HG02973 (cell line): ENCODE results near the gene PI4KB.

Experiments
- ATAC-seq: cut with Tn5 transposase; IDR thresholded peaks from one replicate; pipeline ENCODE4 v1.9.1; 2021; ENCODE audit warnings: moderate library complexity; ENCODE audit not compliant: unreplicated experiment

PI4KB gene

DNA sequence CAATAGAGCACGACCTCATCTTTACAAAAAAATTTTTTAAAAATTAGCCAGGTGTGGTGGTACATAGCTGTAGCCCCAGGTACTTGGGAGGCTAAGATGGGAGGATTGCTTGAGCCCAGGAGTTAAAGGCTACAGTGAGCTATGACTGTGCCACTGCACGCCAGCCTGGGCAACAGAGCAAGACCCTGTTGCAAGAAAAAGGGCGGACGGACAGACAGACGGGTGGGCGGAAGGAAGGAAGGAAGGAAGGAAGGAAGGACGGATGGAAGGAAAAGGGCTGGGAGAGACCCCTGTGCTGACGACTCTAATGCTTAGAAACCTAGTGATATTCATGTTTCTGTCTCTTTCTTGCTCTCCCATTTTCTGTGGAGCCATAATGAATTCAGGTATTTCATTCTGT lies 14.4 kb downstream of the PI4KB start:
- ATAC-seq = no peak

DNA sequence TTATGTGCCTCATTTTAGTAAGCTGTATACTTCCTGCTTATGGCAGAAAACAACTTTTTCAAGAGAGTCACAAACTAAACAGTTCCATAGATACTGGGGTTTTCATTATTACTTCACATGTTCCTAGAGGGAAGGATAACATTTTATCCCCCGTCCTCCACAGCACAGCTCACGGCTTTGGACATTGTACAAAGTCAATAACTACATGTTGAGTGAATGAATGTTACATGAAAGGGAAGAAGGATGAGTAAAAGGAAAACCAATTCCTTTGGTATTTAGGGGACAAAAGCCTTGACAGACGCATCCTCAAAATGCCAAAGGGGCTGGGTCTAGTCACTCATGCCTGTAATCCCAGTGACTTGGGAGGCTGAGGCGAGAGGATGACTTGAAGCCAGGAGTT lies 14.8 kb downstream of the PI4KB start:
- no peak for ATAC-seq

DNA sequence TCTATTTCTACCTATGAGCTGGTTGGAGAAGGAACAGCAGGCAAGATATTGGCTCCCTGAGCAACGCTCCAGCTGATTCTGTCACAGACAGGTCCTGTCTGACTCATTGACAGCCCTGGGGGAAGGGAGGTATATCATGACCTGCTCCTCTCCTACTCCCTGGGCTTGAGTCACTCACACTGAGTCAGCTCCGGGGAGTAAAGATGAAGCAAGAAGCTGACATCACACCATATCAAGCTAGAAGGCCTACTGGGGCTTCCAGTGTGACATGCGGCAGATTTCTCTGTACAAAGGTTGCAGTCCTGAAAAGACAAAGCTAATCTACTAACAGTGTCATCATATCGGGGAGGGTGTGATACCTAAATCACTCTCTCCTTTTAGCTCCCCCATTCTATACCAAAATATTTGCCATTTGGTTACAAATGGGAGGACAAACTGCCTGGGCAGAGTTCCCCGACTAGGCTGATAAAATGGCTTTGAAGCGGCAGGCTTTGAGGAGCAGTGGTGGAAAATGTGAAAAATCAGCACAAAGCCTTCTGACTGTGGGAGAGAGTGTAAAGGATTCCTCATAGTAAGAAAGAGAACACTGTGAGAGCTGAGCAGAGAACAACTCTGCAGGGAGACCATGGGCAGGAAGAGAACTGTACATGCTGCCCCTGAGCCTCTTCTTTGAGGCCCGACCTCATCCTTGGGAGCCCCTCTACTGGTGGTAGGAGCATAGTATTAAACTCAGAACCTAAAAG lies 15.5 kb downstream of the PI4KB start:
- no peak for ATAC-seq

DNA sequence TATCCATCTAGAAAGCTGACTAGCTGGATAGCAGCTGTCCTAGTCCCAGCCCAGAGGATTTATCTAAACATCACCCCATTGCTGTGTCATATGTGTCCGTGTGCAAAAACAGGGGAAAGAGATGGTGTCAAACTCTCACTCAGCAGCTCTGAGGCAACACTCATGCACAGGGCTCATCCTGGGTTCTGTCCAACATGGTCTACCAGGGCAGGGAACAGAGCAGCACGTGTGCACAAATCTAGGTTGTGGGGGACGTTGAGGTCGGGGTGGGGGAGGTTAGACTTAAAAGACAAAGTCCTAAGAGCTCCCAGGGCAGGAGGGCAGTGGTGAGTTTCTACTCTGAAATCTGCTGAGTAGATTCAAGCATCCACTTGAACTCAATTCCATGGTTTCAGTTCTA lies 16.2 kb downstream of the PI4KB start:
- no peak for ATAC-seq

DNA sequence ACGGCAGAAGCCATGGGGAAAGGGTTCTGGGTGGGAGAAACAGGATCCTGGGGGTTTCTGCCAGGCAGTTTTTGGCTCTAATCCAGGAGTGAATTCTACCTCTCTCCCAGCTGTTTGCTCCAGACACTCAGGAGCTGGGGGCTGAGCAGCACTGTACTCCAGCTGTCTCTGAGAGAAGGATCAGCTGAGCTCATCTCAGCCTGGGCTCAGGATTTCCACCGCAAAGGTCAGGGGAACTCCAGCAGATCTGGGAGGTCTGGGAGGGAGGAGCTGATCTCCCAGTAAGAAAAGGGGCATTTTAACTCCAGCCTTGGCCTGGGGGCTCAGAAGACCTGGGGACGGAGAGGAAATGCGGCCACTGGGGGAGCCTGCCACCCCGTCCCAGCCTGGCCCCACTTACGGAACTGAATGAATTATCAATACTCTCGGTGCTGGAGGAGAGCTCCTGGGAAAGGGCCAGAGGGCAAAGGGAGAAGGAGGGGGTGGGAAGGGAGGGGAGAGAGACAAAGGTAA lies 17.3 kb downstream of the PI4KB start:
- no peak for ATAC-seq

DNA sequence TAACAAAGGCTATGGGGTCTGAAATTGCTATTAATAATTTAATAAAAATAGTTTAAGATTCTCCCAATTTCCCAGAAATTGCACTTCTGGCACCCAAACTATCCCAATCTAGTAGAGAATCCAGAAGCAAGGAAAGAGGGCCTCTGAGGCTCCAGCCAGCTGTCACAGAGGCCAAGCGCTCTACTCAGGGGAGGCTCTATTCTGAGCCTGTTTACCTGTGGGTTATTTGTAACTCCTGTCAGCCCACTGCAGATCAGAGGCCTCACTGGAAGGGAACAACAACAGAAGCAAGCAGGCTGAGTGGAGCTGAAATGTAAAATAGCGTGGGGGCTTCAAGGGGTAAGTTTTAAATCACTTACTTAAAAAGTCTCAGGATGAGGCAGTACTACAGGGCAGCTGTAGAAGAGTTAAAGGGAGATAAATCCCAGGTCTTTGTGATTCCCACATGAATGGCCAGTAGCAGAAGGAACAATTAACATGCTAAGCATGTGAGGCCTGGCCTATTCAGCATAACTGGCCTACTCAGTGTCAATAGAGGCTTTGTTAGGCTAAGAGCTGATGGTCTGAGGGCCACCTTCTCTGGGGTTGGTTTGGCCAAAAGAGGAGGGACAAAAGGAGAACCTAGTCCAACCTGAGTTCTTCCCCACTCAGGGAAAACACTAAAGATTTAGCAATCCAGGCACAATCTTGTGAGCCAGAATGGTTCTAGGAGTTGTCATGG lies 32.3 kb downstream of the PI4KB start:
- ATAC-seq = no peak

DNA sequence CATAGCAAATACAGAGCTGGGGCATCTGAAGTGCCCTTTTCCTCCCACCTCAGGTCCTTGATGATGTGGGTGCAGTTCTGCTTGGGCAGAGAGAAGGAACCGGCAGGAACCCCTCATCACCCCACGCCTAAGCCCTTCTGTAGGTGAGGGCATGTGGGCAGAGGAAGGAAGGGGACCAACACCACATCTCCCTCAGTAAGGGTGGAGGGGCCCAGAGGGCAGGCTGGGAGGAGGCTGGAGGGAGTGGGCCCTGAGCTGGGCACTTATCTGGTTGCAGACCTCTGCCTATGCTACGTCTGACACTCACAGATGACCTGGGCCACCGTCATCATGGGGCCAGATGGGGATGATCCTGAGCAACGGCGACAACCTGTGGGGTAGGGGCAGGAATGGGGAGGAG lies 34.1 kb downstream of the PI4KB start:
- no peak for ATAC-seq

DNA sequence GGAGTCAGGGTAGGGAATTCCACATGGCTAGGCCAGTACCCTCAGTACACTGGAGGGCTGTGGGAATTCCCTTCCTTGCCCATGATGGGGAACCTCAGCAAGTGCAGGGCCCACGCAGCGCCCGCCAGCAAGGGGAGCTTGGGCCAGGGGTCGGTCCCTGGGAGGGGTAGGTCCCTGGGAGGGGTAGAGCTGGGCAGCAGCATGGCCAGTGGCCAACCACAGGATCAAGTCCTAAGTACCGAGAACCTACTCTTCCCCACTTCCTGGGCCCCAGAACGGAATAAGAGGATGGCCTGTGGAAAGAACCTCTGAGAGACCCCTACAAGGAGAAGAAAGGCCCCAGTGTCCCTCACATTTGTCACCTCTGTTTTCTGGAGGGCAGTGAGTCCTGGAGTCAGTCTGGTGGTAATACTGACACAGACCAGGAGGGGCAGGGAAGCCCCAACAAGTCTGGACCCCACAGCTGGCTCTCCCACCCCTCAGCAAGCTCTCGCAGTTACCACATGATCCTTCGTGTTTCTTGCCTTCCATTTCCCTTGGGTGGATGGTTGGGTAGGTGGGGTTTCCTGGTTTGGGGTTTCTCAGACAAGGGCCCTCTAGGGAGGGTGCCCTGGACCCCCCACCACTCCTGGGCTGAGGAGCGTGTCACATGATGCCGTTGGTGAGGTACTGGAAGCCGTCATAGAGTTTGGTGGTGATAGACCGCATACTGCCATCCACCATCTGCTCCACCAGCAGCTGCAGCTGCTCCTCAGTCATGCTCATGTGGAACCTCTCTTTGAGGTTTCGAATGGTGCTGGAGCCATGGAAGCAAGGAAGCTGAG lies 34.8 kb downstream of the PI4KB start:
- ATAC-seq = no peak

DNA sequence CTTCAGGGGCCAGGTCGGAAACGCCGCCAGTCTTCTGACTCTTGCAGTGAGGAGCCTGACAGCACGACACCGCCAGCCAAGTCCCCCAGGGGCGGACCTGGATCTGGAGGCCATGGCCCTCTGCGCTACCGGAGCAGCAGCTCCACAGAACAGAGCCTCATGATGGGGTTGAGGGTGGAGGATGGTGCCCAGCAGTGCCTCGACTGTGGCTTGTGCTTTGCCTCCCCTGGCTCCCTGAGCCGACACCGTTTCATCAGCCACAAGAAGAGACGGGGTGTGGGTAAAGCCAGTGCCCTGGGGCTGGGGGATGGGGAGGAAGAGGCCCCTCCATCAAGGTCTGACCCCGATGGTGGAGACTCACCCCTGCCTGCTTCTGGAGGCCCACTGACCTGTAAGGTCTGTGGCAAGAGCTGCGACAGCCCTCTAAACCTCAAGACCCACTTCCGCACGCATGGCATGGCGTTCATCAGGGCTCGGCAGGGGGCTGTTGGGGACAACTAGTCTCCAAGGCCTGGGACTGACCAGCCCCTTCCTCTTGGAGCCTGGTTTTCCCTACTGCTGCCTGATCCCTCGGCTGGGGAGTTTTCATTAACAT lies 36.4 kb downstream of the PI4KB start:
- ATAC-seq = no peak

DNA sequence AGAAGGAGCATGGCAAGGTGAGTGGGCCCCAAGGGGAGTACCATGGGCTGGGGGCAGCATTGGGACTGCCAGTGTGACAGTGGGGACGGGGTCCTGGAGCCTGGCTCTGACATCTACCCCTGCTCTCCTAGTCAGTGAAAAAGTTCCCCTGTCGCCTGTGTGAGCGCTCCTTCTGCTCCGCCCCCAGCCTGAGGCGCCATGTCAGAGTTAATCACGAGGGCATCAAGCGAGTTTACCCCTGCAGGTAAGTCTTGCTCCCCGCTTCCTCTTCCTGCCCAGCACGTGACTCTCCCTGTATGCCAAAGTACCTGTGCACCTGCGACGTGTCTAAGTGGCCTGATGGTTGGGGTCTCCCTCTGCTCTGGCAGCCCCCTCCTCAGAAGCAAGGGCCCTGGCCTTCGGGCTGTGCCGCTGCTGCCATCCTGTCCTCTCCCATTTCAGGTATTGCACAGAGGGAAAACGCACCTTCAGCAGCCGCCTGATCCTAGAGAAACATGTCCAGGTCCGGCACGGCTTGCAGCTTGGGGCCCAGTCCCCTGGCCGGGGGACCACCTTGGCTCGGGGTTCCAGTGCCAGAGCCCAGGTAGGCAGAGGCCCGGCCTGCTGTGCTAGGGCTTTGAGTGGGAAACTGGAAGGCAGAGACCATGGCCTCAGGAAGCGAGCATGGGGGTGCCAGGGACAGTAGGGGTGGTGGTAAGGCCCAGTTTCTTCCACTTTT lies 37.1 kb downstream of the PI4KB start:
- no peak for ATAC-seq

DNA sequence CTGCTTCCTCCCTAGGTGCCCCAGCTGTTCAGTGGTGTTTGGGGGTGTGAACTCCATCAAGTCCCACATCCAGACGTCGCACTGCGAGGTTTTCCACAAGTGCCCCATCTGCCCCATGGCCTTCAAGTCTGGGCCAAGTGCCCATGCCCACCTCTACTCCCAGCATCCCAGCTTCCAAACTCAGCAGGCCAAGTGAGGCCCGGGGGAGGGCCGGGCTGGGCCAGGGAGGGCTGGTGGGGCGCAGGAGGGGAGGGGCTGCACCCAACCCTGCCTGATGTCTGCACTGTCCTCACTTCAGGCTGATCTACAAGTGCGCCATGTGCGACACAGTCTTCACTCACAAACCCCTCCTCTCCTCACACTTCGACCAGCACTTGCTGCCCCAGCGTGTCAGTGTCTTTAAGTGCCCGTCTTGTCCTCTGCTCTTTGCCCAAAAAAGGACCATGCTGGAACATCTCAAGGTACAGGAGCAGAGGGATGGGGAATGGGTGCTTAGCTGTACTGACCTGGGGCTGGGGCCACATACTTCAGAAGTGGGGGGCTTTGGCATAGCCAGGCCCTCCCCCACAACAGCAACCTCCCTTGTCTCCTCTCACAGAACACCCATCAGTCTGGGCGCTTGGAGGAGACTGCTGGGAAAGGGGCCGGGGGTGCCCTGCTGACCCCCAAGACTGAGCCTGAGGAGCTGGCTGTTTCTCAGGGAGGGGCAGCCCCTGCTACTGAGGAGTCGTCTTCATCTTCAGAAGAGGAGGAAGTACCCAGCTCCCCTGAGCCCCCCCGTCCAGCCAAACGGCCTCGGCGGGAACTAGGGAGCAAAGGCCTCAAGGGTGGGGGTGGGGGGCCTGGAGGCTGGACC lies 37.9 kb downstream of the PI4KB start:
- no peak for ATAC-seq

DNA sequence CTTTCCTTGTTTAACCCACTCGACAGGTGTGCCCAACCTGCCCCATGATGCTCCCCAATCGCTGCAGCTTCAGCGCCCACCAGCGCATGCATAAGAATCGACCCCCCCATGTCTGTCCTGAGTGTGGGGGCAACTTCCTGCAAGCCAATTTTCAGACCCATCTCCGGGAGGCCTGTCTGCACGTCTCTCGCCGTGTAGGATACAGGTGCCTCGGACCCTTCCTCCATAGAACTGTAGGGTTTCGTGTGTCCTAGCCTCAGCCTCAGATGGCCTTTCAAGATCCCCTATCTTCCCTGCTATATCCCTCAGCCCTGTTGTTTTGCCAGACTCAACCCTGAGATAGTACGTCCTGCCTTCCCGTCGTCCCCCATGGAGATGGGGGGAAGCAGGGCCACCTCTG lies 38.7 kb downstream of the PI4KB start:
- no peak for ATAC-seq

DNA sequence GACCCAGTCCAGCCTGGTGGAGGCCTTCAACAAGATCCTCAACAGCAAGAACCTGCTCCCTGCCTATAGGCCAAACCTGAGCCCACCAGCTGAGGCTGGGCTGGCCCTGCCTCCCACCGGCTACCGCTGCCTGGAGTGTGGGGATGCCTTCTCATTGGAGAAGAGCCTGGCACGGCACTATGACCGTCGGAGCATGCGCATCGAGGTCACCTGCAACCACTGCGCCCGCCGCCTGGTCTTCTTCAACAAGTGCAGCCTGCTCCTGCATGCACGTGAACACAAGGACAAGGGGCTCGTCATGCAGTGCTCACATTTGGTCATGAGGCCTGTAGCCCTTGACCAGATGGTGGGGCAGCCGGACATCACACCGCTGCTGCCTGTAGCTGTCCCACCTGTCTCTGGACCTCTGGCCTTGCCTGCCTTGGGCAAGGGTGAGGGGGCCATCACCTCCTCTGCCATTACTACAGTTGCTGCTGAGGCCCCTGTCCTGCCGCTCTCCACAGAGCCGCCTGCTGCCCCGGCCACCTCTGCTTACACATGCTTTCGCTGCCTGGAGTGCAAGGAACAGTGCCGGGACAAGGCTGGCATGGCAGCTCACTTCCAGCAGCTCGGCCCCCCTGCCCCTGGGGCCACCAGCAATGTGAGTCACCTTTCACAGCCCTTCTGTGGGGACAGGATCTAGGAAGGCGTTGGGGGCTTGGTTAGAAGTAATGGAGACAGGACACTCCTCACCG lies 39.3 kb downstream of the PI4KB start:
- ATAC-seq = no peak

DNA sequence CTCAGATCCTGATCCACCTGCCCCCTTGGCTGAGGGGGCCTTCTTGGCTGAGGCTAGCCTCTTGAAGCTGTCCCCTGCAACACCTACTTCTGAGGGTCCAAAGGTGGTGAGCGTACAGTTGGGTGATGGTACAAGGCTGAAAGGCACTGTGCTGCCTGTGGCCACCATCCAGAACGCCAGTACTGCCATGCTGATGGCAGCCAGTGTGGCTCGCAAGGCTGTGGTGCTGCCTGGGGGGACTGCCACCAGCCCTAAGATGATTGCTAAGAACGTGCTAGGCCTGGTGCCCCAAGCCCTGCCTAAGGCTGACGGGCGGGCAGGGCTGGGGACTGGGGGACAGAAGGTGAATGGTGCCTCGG lies 39.9 kb downstream of the PI4KB start:
- ATAC-seq = no peak

DNA sequence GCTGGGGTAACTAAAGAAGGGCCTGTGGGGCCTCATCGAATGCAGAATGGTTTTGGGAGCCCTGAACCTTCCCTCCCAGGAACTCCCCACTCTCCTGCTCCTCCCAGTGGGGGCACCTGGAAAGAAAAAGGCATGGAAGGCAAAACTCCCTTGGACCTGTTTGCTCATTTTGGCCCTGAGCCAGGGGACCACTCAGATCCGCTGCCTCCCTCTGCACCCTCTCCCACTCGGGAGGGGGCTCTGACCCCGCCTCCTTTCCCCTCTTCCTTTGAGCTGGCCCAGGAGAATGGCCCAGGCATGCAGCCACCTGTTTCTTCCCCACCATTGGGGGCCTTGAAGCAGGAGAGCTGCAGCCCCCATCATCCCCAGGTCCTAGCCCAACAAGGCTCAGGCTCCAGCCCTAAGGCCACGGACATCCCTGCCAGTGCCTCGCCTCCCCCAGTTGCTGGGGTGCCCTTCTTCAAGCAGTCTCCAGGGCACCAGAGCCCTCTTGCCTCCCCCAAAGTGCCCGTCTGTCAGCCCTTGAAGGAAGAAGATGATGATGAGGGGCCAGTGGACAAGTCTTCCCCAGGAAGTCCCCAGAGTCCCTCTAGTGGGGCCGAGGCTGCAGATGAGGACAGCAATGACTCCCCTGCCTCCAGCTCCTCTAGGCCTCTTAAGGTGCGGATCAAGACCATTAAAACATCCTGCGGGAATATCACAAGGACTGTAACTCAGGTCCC lies 40.4 kb downstream of the PI4KB start:
- ATAC-seq = no peak

DNA sequence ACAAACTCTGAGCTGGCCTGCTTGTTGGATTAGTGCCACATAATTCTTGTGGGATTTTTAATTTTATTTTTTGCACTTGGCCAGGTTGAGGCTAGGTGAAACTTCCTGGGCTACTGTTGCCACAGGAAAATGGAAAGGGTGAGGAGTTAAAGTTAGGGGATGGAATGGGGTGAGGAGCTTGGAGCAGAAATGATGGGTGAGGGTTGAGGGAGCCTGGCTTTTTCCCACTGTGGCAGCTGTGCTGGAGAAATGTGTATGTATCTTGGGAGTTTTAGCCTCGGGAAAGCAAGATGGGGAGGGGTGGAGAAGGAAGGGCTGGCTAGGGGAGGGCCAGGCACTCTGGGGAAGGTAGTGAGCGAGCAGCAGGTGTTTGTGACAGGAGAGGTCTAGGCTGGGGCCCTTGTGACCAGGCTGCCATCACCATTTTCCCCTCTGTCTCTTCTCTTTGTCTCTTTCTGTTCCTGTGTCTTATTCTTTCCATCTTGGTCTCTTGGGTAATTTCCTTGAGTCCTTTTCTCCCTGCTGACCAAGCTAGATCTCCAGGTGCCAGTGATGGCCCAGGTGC lies 43.1 kb downstream of the PI4KB start:
- no peak for ATAC-seq

DNA sequence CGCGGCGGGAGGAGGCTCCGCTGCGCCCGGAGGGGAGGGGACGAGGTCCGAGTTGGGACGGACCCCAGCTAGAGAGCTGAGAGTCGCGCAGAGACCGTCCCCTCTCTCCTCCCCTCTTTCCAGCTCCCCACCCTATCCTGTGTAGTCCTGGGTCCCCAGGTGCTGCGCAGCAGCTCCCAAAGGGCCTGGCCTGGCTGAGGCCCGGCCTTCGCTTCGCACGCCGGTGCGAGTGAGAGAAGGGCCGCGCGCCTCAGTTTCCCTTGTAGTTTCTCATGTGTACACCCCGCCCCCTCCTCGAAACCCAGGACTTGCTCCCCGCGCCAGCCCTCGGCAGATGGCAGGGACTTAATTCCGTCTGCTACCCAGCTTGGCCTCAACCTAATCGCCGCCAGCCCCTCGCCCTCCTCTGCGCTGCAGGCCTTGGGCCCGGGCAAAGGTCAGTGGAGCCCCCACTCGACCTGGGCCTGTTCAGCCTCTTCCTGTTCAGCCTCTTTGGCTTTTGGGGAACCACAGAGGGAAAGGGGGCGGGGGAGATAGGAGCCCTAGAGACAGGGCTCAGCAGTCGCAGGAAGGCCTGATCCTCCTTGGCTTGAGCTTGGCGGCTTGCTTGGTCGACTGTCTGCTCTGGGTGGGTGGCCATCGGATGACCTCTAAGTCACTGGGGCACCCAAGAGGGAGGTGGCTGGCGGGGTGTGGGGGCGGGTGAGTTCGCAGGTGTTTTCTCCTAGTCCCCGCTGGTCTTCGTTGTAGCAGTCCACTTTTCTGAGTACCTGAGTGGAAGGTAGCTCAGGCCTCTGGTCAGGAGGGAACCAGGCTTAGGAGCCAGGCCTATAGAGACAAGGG lies 44.1 kb downstream of the PI4KB start:
- no peak for ATAC-seq
